Peyer's patch (tissue), 4 donors: ENCODE data around the gene SIRPG. TPM values are rescaled to one million over a fixed set of nuclear protein-coding genes. Genes with fewer than 3 reads are reported as not detected.
A peak's percentile ranks its signal among the peaks of the same experiment; 100 is the strongest.

ENCODE experiments used
- DNase-seq, 3 donors: peaks; one replicate each; pipeline ENCODE4 v3.0.0-alpha.2; 2017 to 2019
- H3K27ac ChIP-seq, 4 donors: fragments of 200-600 bp; sonication (generic); one replicate each; pipeline ENCODE4 v1.5.1; 2016 to 2019
- H3K27me3 ChIP-seq, 2 donors: fragments of 200-600 bp; sonication (generic); one replicate each; pipeline ENCODE4 v1.5.1; 2019
- H3K36me3 ChIP-seq, 3 donors: fragments of 200-600 bp; sonication (generic); one replicate each; pipeline ENCODE4 v1.5.1; 2016 to 2019
- H3K4me1 ChIP-seq, 4 donors: fragments of 200-600 bp; sonication (generic); one replicate each; pipeline ENCODE4 v1.5.1; 2016 to 2019
- H3K4me3 ChIP-seq, 4 donors: fragments of 200-600 bp; sonication (generic); 1 replicate in 3 of 4; 2 replicates in 1 of 4; pipeline ENCODE4 v1.5.1; 2016 to 2019; ENCODE audit warnings: mild to moderate bottlenecking in 1 of 4
- H3K9me3 ChIP-seq, 4 donors: fragments of 200-600 bp; sonication (generic); one replicate each; pipeline ENCODE4 v1.5.1; 2016 to 2019; ENCODE audit warnings: mild to moderate bottlenecking in 1 of 4
- POLR2A ChIP-seq, 2 donors: fragments of 450-650 bp; IDR thresholded peaks; one replicate each; pipeline ENCODE4 v1.5.1; 2017; ENCODE audit warnings: antibody characterized with exemption in 2 of 2, mild to moderate bottlenecking in 2 of 2, moderate library complexity in 2 of 2
- total RNA-seq, 4 donors: library from RNA; depleted of rRNA; stranded (reverse); fragments of >200 nt; gene quantifications; one replicate each; pipeline ENCODE4 v1.1.0, GENCODE V29; 2016
- TF ChIP-seq, protein P1 (sequence below), 6 experiments: fragments of 450-650 bp in 4 of 6; fragments of 200-600 bp in 2 of 6; sonication (generic) in 1 of 6; IDR thresholded peaks; one replicate each; pipeline ENCODE4 v1.5.1; 2017 to 2019; ENCODE audit warnings: antibody characterized with exemption in 6 of 6, mild to moderate bottlenecking in 3 of 6, moderate library complexity in 1 of 6

SIRPG gene
- total RNA-seq, 4 donors from 2014 or later, result 1.8 to 5.8 (median 3.6) TPM

DNA sequence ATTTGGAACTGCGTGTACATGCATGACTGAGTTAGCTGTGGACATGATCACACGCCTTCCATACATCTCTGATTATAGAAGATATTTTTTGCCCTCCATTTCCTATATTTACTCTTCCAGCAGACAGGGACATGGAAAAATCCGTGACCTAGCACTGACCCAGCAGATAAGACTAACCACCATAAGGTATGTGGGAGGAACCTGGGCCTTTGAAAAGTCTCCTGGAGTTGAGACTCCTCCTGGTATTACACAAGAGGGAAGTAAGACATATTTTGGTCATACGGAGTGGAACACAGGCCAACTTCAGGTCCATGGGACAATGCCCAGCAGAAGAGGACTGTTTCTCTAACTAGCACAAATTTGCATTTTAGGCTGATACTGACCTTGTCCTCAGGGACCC, 24.0 kb downstream of the SIRPG start:
- H3K4me1 ChIP-seq, result no peaks in the 10 kb centered on the region
- no peak overlapping the region for H3K27ac ChIP-seq
- H3K27me3 ChIP-seq, result no peaks in the 10 kb centered on the region
- no peaks in the 10 kb centered on the region for H3K36me3 ChIP-seq
- no peak overlapping the region for H3K4me3 ChIP-seq
- H3K9me3 ChIP-seq, result no peaks in the 10 kb centered on the region
- no peak for TF ChIP-seq POLR2A (IDR thresholded peaks at IDR 0.05)
- TF ChIP-seq, protein P1, sequence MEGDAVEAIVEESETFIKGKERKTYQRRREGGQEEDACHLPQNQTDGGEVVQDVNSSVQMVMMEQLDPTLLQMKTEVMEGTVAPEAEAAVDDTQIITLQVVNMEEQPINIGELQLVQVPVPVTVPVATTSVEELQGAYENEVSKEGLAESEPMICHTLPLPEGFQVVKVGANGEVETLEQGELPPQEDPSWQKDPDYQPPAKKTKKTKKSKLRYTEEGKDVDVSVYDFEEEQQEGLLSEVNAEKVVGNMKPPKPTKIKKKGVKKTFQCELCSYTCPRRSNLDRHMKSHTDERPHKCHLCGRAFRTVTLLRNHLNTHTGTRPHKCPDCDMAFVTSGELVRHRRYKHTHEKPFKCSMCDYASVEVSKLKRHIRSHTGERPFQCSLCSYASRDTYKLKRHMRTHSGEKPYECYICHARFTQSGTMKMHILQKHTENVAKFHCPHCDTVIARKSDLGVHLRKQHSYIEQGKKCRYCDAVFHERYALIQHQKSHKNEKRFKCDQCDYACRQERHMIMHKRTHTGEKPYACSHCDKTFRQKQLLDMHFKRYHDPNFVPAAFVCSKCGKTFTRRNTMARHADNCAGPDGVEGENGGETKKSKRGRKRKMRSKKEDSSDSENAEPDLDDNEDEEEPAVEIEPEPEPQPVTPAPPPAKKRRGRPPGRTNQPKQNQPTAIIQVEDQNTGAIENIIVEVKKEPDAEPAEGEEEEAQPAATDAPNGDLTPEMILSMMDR (IDR thresholded peaks at IDR 0.05), result no peak
- no peak for DNase-seq

DNA sequence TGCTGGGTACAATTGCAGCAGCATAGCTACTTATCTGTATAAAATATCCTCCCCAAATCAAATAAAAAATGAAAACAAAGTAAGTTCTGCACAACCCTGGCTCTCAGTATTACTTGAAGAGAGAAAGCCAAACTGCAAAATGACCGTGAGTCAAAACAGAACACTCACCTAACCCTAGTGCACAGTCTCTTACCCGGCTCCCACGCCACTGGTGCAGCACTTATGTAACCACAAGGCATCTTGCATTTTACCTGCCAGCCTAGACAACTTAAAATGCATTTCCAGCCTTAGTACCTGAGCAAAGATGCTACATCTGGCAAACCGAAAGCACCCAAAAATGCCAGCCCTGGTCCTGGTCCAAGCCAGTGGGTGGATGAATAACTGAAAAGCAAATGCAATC, 25.4 kb downstream of the SIRPG start:
- Histone ChIP-seq H3K9me3 (no peaks in the 10 kb centered on the region), H3K4me3 (no peak overlapping the region), H3K27me3 (no peaks in the 10 kb centered on the region), H3K4me1 (no peaks in the 10 kb centered on the region), H3K36me3 (no peaks in the 10 kb centered on the region), H3K27ac (peak overlapping the region in 1 of 4 donors; percentile 50)
- TF ChIP-seq, protein P1 (IDR thresholded peaks at IDR 0.05), result no peak
- TF ChIP-seq POLR2A (IDR thresholded peaks at IDR 0.05), result no peak
- DNase-seq, result peak in 1 of 3 donors; percentile 33

DNA sequence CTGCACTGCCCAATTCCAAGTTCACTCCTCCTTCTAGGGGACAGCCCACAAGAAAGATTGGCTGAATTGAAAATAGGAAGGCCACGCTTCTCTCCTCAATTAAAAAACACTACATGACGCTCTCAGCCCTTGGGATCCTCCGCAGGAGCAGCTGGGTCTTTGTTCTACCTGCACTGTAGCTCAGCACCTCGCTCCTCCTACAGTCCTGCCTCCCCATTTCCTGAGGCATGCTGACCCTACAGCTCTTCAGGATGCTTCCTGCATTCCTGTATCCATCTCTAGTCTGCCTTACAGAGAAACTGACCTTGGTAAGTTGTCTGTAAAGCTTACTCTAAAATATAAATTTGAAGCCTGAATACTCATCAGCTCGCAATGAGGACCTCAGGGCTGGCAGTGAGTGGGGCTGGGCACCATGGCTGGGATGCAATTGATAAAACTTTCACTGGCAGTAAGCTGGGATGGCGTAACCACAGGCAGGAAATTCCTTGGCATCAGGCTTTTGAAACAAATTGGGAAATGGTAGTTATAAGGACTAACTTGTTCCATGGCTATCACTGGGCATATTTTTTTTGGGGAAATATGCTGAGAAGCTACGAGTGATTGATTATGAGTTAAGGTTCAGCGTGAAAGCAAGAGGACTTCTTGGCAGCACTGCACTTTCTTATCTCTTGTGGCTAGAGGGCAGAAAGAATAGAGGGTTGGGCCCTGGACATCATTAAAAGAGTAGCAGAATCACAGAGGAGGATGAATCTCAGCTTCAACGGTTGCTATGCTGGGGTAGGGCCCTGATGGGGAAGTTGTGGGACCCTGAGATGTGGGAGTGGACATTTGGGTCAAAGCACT, 26.0 kb downstream of the SIRPG start:
- H3K4me1 ChIP-seq, result no peaks in the 10 kb centered on the region
- H3K4me3 ChIP-seq, result no peak overlapping the region

DNA sequence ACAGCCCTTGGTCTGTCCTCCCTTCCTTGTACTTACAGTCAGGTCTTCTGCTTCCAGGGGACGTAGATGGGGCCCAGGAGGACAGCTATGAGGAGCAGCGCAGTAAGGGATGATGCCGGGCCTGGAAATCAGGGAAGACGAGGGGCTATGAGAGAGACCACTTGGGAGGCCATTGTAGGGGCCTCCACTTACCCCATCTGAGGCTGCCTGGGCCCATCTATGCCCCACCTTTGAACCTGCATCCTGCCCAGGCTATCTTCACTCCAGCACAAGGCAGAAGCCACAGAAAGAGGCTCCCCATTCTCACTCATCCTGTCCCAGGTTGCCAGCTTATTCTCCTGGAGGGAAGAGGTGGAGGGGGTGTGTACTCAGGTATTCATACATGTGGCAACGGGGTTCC, 27.4 kb downstream of the SIRPG start:
- Histone ChIP-seq H3K27ac (no peak overlapping the region), H3K9me3 (no peaks in the 10 kb centered on the region), H3K4me3 (no peak overlapping the region), H3K27me3 (no peaks in the 10 kb centered on the region), H3K36me3 (no peaks in the 10 kb centered on the region), H3K4me1 (no peaks in the 10 kb centered on the region)
- no peak for DNase-seq
- no peak for TF ChIP-seq POLR2A (IDR thresholded peaks at IDR 0.05)
- TF ChIP-seq, protein P1 (IDR thresholded peaks at IDR 0.05), result no peak

More for the DNA sequence above, 26.0 kb downstream of the SIRPG start:
- TF ChIP-seq, protein P1 (IDR thresholded peaks at IDR 0.05), result no peak
- no peak for TF ChIP-seq POLR2A (IDR thresholded peaks at IDR 0.05)
- Histone ChIP-seq H3K36me3 (no peaks in the 10 kb centered on the region), H3K27me3 (no peaks in the 10 kb centered on the region), H3K27ac (peak overlapping the region in 1 of 4 donors; percentile 50), H3K9me3 (no peaks in the 10 kb centered on the region)
- DNase-seq, result no peak

DNA sequence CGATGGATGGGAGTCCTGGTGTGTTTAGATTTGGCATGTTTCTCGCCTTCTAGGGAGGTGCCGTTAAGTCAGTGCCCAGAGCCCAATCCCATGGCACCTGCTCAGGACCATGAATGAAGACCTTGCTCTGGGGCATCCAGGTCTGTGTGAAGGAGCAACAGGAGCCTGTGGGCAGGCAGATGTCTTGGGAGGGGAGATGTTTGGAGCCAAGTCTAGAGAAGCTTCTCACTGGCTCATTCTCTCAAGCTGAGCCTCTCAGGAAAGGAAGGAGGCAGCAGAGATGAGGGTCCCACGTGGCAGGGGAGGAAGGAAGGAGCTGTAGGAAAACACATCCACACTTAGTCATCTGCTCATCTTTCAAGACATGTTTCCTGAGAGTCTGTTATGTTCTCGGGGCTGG, 28.3 kb downstream of the SIRPG start:
- Histone ChIP-seq H3K27ac (no peak overlapping the region), H3K4me3 (no peak overlapping the region), H3K4me1 (no peaks in the 10 kb centered on the region), H3K27me3 (no peaks in the 10 kb centered on the region), H3K36me3 (no peaks in the 10 kb centered on the region), H3K9me3 (no peaks in the 10 kb centered on the region)
- no peak for DNase-seq
- TF ChIP-seq, protein P1 (IDR thresholded peaks at IDR 0.05), result no peak
- no peak for TF ChIP-seq POLR2A (IDR thresholded peaks at IDR 0.05)
